Hair follicle dermal papilla cell (primary cell): ENCODE data around the gene FKBP6. TPM values are rescaled to one million over a fixed set of nuclear protein-coding genes. Genes with fewer than 3 reads are reported as not detected.

ENCODE experiments used
- small RNA-seq: library from RNA; depleted of rRNA; stranded (forward); fragments of <200 nt; gene quantifications from one replicate; pipeline ENCODE3, GENCODE V24; 2012
- total RNA-seq: library from RNA; depleted of rRNA; stranded (reverse); fragments of >200 nt; gene quantifications from 2 replicates; pipeline ENCODE4 v1.2.3, GENCODE V29; 2012

Gene FKBP6
- not detected in 2 replicates for total RNA-seq

DNA sequence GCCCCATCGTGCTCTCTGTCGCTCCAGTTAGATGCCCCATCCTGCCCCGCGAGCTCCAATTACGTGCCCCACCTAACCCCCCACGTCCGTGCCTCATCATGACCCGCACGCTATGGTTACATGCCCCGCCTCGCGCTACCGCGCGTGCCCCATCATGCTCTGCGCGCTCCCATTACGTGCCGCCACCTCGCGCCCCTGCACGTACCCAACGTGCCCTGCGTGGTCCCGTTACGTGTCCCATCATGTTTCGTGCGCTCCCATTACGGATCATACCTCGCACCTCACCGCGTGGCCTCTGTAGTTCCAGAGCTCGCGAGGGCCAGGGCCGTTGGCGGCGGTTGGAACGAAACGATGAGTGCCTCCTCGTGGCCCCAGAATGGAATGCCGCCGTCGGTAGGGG lies at the start of gene FKBP6, which contains the start of gene TRIM50:
Gene FKBP6, plus strand, starts transcription at position 240 of the 400 bp plus-strand sequence. CDS start 268 bp downstream, outside the sequence.
Gene TRIM50, minus strand, starts transcription at position 161 of the 400 bp plus-strand sequence. CDS start 3,295 bp downstream, outside the sequence.

DNA sequence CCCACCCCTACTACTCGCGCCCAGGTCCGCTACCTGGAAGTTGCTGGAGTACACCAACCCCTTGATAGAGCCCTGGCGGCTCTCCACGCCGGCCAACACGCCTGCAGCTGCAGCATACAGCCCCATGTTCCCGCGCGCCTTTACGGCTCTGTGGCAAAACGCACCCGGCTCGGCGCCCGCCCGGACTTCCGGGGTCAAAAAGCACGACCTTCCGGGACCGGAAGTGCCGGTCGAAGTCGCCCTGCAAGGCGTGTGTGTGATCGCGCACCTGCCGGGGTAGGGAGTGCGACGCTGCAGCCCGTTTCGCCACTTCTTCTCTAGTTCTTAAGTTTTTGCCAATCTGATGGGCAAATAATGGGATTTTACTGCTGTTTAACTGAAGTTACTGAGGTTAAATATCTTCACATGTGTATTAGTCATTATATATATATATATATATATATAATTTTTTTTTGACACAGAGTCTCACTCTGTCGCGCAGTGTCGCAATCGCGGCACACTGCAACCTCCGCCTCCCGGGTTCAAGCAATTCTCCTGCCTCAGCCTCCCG lies 19.2 kb upstream of the FKBP6 start, which contains the start of gene NSUN5:
Gene NSUN5, minus strand, starts transcription at position 162 of the 550 bp plus-strand sequence. Its CDS starts 36 bp downstream, at position 126.

Small RNA genes lying within 50 kb of the gene (small RNA-seq; reads per million reads assigned to genes)
- gene RF00019 (not detected), gene RNU6-1080P (not detected)

Other genes starting within 250 kb of the FKBP6 start
- gene SPDYE9, start 242.1 kb upstream of the FKBP6 start, total RNA-seq: not detected in 2 replicates
- 16.6 and 20.3 TPM in 2 replicates for gene NSUN5, start 19.3 kb upstream of the FKBP6 start, total RNA-seq
- not detected in 2 replicates for gene TRIM50, start 79 bp upstream of the FKBP6 start, total RNA-seq
- 0.81 and 0.85 TPM in 2 replicates for gene FZD9, start 105.6 kb downstream of the FKBP6 start, total RNA-seq
- 48.7 and 51.0 TPM in 2 replicates for gene BAZ1B, start 194.1 kb downstream of the FKBP6 start, total RNA-seq
- gene BCL7B, start 229.5 kb downstream of the FKBP6 start, total RNA-seq: 32.6 and 36.4 TPM in 2 replicates